NCI-H1694 treated with DMSO at 0.1 percent for 48 hours (cell line): ENCODE data around the gene LINS1.
A peak's percentile ranks its signal among the peaks of the same experiment; 100 is the strongest.

Experiments used
- DNase-seq: peaks from one replicate; lab custom pipeline; 2025; lab: John Stamatoyannopoulos, UW

LINS1 gene, protein sequence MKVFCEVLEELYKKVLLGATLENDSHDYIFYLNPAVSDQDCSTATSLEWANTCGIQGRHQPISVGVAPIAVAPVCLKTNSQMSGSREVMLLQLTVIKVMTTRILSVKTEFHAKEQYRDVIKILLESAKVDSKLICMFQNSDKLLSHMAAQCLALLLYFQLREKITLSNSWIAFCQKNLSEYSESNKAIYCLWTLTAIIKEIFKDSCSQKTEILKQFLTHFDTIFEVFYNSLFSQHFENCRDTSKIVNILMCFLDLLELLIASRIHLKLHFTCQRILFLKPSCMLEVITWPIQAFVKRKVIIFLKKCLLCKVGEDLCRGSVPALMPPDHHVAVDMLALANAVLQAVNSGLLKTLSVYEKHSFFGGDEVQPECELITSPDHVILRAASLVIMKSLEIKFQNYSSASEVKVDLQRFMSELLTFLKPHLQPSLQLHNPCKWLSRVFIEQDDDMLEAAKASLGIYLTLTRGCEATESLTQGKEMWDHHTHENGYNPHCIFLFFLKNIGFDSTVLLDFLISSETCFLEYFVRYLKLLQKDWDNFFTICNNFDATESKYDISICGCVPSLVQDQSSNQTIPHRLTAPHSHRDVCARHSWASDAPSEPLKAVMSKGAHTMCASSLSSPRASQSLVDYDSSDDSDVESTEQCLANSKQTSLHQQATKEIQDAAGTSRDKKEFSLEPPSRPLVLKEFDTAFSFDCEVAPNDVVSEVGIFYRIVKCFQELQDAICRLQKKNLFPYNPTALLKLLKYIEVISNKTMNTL

DNA sequence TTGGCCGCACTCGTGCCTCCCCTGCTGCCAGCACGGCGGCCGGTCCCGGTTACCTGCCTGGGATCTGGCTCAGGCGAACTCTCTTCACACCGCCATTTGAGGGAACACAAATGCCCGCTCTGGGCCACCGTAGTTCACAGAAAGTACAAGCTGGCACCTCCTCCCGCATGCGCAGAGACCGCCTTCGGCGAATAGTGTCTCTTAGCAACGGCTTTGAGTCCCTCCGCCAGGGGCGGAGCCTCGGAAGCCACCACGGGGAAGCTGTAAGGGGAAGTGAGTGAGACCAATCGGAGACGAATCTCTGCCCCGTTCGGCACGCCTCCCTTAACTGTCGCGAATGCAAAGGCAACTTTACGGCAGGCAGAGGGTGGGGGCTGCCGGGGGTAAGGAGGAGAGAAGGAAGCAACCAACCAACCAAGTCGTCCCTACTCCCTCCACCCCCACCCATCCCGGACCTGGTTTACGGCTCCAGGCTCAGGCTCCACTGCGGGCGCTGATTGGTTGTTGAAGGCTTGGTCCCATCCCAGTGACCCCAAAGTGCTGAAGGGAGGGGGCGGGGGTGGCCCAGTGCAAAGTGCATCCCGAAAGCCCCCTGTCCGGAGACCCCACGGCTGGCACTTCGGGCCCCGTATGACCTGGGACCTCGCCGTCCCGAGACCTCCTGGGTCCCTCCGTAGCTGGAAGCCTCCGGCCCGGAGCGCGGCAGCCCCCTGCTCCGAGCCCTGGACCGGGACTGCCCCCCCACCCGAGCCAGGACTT is at the start of gene LINS1, which contains the start of gene ASB7:
LINS1 (minus strand) TSS at position 121 of the 759 bp plus-strand sequence. CDS start 21,342 bp downstream, outside the sequence.
ASB7 (plus strand) TSS at position 526 of the 759 bp plus-strand sequence. CDS start 9,628 bp downstream, outside the sequence.
- DNase-seq, result peak; percentile 99

DNA sequence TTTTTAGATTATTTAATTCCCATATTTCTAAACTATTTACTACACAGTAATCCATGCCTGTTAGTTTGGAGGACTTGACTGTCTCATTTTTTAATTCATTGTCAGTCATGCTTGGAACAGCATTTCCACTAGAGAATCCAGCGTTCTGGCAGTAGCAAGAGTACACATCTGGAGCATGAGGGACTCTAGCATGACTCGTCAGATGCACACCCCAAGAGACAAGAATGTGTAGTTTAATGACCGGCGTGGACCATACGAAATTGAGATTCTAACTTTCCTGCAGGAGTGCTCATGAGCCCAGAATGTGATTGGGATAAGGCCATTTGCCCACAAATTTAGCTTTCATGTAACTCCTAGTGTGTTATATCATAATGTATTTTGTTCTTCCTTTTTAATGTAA is 49.3 kb upstream of the LINS1 start:
- no peak for DNase-seq

DNA sequence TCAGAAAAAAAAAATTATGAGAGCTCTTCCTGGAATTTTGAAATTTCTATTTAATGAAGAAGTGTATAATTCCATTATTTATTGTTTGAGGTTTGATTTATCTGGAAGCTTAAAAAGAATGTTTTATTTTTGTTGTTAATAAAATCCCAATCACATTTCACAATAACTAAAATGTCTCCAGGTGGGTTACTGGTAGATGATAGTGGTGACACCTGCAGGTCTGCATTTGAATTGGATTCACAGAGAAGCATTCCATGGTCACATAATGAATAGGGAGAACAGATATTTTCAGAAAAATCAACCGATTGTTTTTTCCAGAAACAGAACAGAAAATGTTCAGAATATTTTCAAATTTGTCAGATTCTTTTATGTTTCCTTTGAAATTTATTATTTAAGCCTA is 48.7 kb upstream of the LINS1 start:
- no peak for DNase-seq

DNA sequence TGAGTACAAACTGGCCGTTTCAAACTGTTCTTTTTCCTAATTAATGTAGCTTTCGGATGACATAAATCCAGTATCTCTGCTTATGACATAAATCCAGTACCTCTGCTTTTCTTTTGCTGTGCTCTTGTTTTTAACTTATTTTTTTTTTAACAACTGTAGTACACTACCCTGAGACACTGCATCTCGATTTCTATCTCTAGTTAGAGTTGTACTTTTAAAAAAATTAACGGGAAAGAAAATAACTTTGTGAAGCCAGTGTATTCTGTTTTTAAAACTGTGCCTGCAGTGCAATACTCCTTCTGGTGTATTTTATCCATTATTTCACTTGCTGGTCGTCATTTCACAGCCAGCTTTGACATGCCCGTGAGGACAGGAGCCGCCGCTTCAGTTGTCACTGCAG is 47.0 kb upstream of the LINS1 start:
- DNase-seq, result no peak

DNA sequence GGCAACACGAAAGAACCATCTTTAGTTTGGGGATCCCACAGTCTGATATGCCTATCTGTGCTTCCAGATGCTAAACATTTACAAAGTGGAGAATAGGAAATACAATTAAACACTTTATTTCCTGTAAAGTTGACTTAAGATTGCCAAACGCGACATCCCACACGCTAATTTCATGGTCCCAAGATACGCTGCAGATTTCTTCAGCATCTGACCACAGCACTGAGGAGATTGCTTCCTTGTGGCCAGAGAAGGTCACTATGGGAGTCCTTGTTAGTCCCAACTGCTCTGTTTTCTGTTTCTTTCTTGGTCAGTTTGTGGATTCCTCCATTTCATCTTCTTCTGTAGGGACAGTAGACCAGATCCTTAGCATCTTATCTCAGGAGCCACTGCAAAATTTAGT is 43.7 kb upstream of the LINS1 start:
- DNase-seq, result no peak

DNA sequence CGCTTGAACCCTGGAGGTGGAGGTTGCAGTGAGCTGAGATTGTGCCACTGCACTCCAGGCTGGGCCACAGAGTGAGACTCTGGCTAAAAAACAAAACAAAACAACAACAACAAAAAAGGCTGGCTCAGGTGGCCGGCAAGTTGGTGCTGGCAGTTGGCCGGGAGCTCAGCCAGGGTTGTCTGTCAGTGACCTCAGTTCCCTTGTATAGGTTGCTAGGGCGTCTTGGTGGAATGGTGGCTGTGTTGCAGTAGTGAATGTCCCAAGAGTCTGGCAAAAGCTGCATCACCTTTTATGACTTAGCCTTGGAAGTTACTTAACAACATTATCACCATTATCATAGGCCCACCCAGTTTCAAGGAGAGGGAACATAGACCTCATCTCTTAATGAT is 41.0 kb upstream of the LINS1 start:
- no peak for DNase-seq

DNA sequence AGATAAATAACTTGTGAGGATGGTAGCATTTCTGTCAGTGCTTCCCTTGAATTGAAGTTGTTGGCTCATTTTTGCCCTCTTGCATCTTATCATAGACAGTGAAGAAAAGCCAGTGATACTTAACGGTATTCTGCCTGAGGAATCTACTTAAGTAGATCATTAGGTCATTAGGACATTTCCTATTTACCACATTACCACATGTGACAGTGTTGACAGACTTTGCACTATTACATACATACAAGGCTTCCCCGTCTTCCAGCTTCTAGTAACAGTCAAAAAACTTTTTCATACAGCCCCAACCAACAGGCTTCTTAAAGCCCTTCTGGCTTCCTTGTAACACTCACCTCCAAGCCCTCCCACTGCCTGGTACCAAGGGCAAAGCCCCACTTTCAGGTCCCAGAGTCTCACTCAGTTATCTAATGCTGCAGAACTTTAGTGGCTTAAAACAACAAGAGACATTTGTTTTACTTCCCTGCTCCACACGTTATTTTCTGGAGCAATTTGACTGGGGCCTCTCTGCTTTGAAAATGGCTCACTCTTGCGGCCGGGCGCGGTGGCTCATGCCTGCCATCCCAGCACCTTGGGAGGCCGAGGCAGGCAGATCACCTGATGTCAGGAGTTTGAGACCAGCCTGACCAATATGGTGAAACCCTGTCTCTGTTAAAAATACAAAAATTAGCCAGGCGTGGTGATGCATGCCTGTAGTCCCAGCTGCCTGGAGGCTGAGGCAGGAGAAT is 40.4 kb upstream of the LINS1 start:
- no peak for DNase-seq

DNA sequence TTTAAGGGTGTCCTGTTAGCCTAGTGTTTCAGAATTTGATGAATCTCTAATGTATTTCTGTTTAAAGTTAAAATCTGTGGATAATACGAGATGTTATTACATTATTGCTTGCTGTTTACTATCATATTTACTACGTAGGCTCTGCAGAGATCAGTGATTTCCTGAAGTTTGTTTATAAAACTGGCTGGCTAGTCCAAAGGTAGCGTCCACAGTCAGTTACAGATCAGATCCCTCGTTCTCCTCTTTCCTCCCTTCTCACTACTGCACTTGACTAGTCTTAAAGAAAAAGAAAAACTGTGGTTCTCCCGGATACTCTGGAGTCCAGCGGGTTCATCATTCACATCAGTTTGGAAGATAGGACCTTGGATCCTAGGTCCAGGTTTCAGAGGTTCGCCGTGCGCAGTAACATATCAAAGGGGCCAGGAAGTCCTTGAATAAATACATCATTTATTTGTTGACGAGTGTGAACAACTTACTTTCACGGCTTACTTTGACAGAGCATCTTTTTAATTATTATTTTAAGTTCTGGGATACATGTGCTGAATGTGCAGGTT is 36.3 kb upstream of the LINS1 start:
- DNase-seq, result no peak

DNA sequence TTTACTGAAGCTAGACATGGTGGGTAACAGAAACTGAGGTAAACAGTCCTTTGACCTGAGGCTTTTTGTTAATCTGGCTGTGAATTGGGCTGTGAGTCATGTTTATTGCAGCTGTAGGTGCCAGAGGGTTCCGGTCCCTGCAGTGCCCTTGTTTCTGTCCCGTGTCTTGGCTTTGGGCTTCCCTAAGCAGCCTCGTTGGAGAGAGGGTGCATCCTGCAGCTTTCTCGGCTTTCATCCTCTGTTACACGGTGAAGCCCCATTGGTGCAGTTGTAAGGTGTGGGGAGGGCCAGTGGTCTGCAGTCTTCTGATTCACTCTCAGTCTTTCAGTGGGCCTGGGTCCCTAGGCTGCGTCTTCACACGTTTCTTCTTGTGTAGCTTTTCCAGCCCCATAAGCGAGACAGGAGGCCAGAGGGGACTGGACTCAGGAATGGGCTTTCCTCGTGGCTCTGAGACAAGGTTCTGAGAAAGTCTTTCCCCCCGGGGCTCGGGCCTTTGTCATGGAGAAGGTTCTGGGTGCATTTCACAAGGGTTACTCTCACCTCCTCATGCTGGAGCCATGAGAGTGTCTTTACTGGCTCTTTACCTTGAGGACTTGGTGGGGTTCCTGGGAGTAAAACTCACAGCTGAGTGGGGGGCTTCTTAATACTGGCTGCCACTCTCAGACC is 33.6 kb upstream of the LINS1 start:
- no peak for DNase-seq

DNA sequence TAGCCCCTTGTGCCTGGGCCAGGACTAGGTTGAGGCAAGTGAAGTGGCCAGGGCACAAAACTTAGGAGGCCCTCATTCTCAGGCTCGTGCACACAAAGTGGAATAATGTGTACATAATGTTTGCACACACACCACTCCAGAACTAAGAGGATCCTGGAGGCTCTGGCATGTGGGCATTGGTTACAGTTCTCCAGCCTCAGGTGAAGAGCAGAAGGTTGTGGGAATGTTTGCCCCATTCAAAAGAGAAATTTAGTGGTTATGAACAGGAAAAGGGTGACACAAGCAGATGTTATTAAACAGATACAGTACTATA is 31.7 kb upstream of the LINS1 start:
- no peak for DNase-seq

DNA sequence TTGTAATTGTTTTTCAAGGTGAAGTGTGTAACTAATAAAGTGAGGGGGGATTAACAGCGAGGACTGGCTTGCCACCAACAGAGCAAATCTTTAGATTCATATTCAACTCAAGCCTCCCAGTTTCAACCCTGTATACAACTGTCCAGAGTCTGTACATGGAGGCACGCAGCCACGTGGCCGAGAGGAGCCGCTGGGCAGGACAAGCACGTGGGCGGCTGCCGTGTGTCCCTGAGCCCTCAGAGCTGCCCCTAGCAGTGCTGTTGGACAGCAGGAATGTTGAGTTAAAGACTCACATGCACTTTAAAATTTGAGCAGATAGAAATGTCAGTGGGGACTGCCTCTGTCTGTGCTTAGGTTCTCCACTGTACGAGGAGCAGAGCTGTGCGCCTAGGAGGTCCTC is 29.8 kb upstream of the LINS1 start:
- no peak for DNase-seq

DNA sequence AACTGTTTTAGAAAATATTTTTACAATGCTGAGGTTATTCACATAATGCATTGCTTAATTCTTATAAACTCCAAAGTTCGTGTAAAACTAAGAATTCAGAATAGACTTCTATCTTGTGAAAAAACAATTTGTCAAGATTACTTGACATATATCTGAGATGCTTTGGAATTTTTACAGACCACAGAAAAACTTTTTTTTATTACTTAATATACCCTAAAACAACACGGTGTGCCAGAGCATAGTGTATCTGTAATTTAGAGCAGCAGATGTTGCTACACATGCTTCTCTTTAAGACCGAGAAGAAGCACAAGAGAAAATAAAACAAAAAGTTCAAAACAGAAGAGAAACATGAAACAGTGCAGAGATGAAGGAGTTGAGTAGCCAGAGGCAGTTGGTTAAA is 26.8 kb upstream of the LINS1 start:
- DNase-seq, result no peak

DNA sequence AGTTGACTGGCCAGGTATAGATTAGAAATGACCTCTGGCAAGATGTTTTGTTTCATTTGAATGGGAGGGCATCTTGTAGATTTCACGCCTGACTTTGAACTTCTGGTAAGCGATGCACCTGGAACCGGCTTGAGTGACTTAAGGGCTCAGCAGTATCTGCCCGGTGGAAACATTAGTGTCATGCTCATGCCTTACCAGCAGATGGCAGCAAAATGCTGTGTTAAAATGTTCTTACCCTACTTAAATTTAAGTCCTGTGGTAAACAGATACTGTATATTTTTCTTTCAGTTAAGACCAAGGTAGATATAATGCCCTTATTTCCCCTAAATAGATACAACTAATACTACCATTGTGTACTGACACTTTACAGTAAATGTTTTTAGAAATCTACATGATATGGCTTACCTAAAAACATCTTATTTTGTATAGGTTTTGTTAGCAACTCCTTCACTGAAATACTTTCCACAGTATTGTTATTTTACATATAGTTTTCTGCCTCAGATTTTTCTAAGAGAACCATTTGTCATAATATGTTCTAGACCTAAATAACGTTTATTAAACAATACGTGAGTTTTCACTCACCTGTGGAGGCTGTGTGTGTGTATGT is 25.9 kb upstream of the LINS1 start:
- DNase-seq, result peak; percentile 59

DNA sequence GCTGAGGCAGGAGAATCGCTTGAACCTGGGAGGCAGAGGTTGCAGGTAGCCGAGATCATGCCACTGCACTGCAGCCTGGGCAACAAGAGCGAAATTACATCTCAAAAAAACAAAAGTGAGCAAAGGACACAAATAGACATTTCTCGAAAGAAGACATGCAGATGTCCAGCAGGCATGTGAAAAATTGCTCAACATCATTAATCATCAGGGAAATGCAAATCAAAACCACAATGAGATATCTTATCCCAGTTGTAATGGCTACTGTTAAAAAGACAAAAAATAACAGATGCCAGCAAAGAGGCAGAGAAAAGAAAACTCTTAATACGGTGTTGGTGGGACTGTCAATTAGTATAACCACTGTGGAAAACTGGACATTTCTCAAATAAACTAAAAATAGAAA is 21.3 kb upstream of the LINS1 start:
- DNase-seq, result no peak

DNA sequence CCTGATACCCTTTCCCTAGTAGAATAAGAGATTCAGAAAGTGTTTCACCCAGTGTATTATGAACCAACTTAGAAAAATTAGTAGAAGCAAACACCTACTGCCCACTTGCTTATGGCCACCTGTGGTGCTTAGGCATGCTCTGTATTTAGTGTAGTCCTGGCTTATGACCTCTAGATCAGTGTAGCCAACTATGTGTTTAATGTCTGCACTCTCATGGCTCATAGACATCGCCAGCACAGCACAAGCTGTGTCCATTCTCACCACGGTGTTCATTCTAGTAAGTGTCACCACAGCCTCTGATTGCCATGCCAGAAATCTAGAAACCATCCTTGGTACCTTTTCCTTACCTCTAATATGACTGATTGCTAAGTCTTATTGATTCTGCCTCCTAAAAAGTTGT is 14.7 kb upstream of the LINS1 start:
- no peak for DNase-seq

DNA sequence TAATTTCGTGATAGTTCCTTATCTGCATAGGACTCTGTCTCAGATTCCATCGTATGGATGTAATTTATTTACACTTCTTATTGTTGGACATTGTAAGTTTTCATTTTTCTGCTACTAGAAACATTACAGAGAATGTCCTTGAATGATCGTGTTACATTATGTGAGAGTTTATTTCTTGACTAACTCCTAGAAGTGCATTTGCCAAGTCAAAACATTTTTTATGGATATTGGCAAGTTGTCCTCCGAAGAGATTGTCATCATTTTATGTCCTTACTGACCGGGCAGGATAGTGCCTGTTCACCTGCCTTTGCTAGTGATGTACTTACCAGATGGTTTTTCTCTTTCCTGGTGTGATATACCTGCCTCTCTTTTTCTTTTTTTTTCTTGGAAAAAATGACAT is 13.8 kb upstream of the LINS1 start:
- DNase-seq, result no peak

DNA sequence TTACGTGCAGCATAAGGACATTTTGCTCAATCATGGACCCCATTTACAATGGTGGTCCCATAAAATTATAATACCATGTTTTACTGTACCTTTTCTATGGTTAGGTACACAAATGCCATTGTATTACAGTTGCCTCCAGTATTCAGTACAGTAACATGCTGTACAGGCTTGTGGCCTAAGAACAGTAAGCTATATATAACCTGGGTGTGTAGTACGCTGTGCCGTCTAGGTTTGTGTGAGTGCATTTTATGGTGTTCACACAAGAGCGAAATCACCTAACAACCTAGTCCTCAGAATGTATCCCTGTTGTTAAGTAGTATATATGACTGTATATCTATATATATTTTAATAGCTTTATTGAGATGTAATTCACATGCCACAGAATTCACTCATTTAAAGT is 12.9 kb upstream of the LINS1 start:
- DNase-seq, result no peak

DNA sequence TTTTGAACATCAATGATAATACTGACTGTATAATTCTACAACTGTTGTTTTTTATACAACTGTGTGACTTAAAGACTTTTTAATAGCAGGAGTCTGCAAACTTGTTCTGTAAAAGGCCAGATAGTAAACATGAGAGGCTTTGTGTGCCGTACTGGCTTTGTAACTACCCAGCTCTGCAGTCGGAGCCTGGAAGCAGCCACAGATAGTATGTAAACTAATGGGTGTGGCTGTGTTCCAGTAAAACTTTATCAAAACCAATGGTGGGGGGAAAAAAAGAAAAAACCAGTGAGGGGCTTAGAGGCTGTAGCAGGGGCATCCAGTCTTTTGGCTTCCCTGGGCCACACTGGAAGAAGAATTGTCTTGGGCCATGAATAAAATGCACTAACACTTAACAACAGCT is 12.4 kb upstream of the LINS1 start:
- DNase-seq, result no peak

DNA sequence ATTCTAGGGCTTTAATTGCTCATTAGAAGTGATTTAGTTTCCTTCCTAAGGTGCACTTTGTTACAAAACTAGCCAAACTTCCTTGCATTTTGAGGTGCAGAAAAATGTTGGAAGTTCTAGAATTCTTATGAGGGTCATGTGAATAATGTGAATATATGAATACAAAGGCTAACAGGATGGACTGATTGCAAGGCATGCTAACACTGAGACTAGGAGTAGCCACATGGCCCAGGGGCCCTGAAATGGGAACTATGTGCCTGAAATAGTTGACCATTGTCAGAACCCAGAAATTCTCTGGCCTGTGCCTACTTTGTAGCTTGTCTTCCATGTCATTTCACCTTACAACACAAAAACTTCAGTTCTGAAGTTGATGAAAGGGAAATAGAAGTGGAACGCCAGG is 11.2 kb upstream of the LINS1 start:
- DNase-seq, result no peak

DNA sequence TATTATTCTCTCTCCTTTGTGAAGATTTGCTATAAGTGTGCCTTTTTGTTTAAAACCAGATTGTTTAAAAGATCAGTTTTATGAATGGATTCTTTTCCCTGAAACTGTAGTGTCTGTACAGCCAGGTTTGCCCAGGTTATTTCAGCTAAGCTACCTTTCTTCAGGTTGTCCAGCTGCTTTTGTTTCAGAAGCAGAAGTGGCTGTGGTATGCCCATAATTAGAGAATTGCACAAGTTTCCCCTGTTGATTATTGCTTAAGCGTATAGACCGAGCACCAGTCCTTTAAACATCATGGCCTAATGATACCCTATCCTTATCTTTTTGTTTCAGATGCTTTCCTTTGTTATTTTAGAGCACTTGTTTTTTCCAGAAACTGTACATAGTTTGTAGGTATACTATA is 10.6 kb upstream of the LINS1 start:
- no peak for DNase-seq
